K562 (cell line): ENCODE data around the gene ITGAL. TPM values are rescaled to one million over a fixed set of nuclear protein-coding genes. Genes with fewer than 3 reads are reported as not detected.

Experiments used
- CEBPB ChIP-seq: fragments of 450-650 bp; IDR thresholded peaks from 2 replicates; pipeline ENCODE4 v1.6.1; 2016; ENCODE audit warnings: missing genetic modification characterization, missing compliant biosample characterization
- CHD2 ChIP-seq: IDR thresholded peaks from 2 replicates; pipeline ENCODE4 v1.6.1; 2011; ENCODE audit warnings: low read depth, low read length
- HMGN3 ChIP-seq: IDR thresholded peaks from 2 replicates; pipeline ENCODE4 v1.6.1; 2011; ENCODE audit warnings: borderline replicate concordance, low read depth, mild to moderate bottlenecking, mixed read lengths, low read length; ENCODE audit not compliant: insufficient read length; ENCODE audit errors: extremely low read depth
- HNRNPK ChIP-seq: fragments of 200-400 bp; formaldehyde crosslinking; IDR thresholded peaks from one replicate; pipeline ENCODE4 v1.6.1; 2018; ENCODE audit warnings: mild to moderate bottlenecking, low read depth, low read length; ENCODE audit not compliant: poor library complexity, severe bottlenecking
- HOXB6 ChIP-seq: fragments of 250-450 bp; sonication (Bioruptor Pico); IDR thresholded peaks from 2 replicates; pipeline ENCODE4 v1.5.1; 2022; ENCODE audit warnings: mild to moderate bottlenecking, borderline replicate concordance
- MYBL2 ChIP-seq, 2 experiments: fragments of 450-650 bp in 1 of 2; sonication (generic) in 1 of 2; formaldehyde crosslinking in 1 of 2; IDR thresholded peaks; 2 replicates each; pipeline versions ENCODE4 v1.6.1 to v1.8.1; 2017 to 2022; ENCODE audit warnings: borderline replicate concordance in 1 of 2, inconsistent platforms in 1 of 2, low read depth in 1 of 2, mild to moderate bottlenecking in 1 of 2, missing genetic modification reagents in 1 of 2, moderate library complexity in 1 of 2
- NFIC ChIP-seq: fragments of 450-650 bp; IDR thresholded peaks from 2 replicates; pipeline ENCODE4 v1.6.1; 2017; ENCODE audit warnings: mild to moderate bottlenecking, inconsistent platforms
- PRPF4 ChIP-seq: fragments of 200-400 bp; formaldehyde crosslinking; IDR thresholded peaks from one replicate; pipeline ENCODE4 v1.6.1; 2017; ENCODE audit warnings: low read length, low read depth, mild to moderate bottlenecking; ENCODE audit not compliant: insufficient read depth, poor library complexity, severe bottlenecking
- PURB ChIP-seq: sonication (generic); formaldehyde crosslinking; IDR thresholded peaks from 2 replicates; pipeline ENCODE4 v1.9.0; 2021; ENCODE audit warnings: low read depth, mild to moderate bottlenecking, missing genetic modification reagents
- RBM17 ChIP-seq: fragments of 200-400 bp; formaldehyde crosslinking; IDR thresholded peaks from 2 replicates; pipeline ENCODE4 v1.6.1; 2017; ENCODE audit warnings: low read depth, mild to moderate bottlenecking, low read length, borderline replicate concordance
- RBM22 ChIP-seq: fragments of 200-400 bp; formaldehyde crosslinking; IDR thresholded peaks from 2 replicates; pipeline ENCODE4 v1.6.1; 2018; ENCODE audit warnings: low read length, low read depth; ENCODE audit not compliant: poor library complexity, severe bottlenecking
- SIX5 ChIP-seq, 2 experiments: IDR thresholded peaks; 2 replicates each; pipeline ENCODE4 v1.6.1; 2011; ENCODE audit warnings: low read length in 2 of 2, borderline replicate concordance in 1 of 2, low read depth in 1 of 2, mild to moderate bottlenecking in 1 of 2, moderate library complexity in 1 of 2; ENCODE audit not compliant: insufficient read depth in 1 of 2
- SRSF9 ChIP-seq: fragments of 200-400 bp; formaldehyde crosslinking; IDR thresholded peaks from 2 replicates; pipeline ENCODE4 v1.6.1; 2017; ENCODE audit warnings: low read depth, low read length, borderline replicate concordance
- TCF15 ChIP-seq: fragments of 250-450 bp; sonication (Bioruptor Pico); IDR thresholded peaks from 2 replicates; pipeline ENCODE4 v1.8.0; 2022; ENCODE audit warnings: moderate library complexity, mild to moderate bottlenecking, inconsistent platforms
- XRCC5 ChIP-seq: fragments of 200-400 bp; formaldehyde crosslinking; IDR thresholded peaks from 2 replicates; pipeline ENCODE4 v1.6.1; 2017; ENCODE audit warnings: low read depth, mild to moderate bottlenecking, low read length
- YBX1 ChIP-seq: fragments of 450-650 bp; IDR thresholded peaks from 2 replicates; pipeline ENCODE4 v1.7.1; 2016; ENCODE audit warnings: mild to moderate bottlenecking
- ZKSCAN8 ChIP-seq: fragments of 200-800 bp; sonication (Bioruptor generic); IDR thresholded peaks from 2 replicates; pipeline ENCODE4 v1.6.1; 2016; ENCODE audit warnings: missing genetic modification characterization, missing compliant biosample characterization
- ZNF511 ChIP-seq: sonication (generic); formaldehyde crosslinking; IDR thresholded peaks from 2 replicates; pipeline ENCODE4 v1.8.0; 2022; ENCODE audit warnings: mild to moderate bottlenecking, missing genetic modification reagents
- ZNF668 ChIP-seq: fragments of 250-450 bp; sonication (Bioruptor Pico); IDR thresholded peaks from 2 replicates; pipeline ENCODE4 v1.8.0; 2022; ENCODE audit warnings: mild to moderate bottlenecking, inconsistent platforms
- ZNF76 ChIP-seq: fragments of 250-450 bp; sonication (Bioruptor Pico); IDR thresholded peaks from 2 replicates; pipeline ENCODE4 v1.4.0; 2020; ENCODE audit warnings: mild to moderate bottlenecking, moderate library complexity, borderline replicate concordance
- ZNF764 ChIP-seq: fragments of 250-450 bp; sonication (Bioruptor Pico); IDR thresholded peaks from 2 replicates; pipeline ENCODE4 v1.4.0; 2020; ENCODE audit warnings: low read depth, mild to moderate bottlenecking, moderate library complexity
- ZNF766 ChIP-seq: fragments of 200-800 bp; sonication (Bioruptor generic); conservative IDR thresholded peaks from 2 replicates; pipeline ENCODE4 v1.6.1; 2016; ENCODE audit warnings: missing genetic modification characterization, missing compliant biosample characterization
- polyA plus RNA-seq, 8 experiments: library from polyadenylated mRNA; depleted of rRNA in 4 of 8; stranded (reverse) in 5 of 8; unstranded in 3 of 8; fragments of >200 nt; fragmentation: Nextera tagmentation in 2 of 8; fragmentation: Illumina TruSeq in 1 of 8; extraction: Ambion mirVana in 2 of 8; extraction: Trizol in 1 of 8; gene quantifications; 2 replicates each; pipeline versions ENCODE4 v1.2.1 to v1.2.3, GENCODE V29; 2011 to 2014; ENCODE audit warnings: inconsistent platforms in 1 of 8, missing spikeins in 1 of 8
- total RNA-seq, 7 experiments: library from RNA; depleted of rRNA in 6 of 7; stranded (reverse); fragments of >200 nt in 6 of 7; fragmentation: Illumina TruSeq in 2 of 7; extraction: Trizol in 2 of 7; gene quantifications; 2 replicates each; pipeline versions ENCODE4 v1.2.1 to v1.2.3, GENCODE V29; 2011 to 2021; ENCODE audit warnings: low replicate concordance in 1 of 7
- TF ChIP-seq, protein P1 (sequence below): sonication (generic); formaldehyde crosslinking; IDR thresholded peaks from 2 replicates; pipeline ENCODE4 v1.8.0; 2022; ENCODE audit warnings: mild to moderate bottlenecking, low read depth, missing genetic modification reagents

Gene ITGAL
- total and polyA plus RNA-seq, 9 of the 15 experiments (the other 6 are each of a cell fraction or from before 2014, with no cell fraction given) = 0.01 to 0.53 TPM; not detected in 7

GRCh38 chr16:30557957-30558788, 85.6 kb downstream of the ITGAL start, which contains the start of gene ZNF764 (continued):
- TF ChIP-seq, protein P1, sequence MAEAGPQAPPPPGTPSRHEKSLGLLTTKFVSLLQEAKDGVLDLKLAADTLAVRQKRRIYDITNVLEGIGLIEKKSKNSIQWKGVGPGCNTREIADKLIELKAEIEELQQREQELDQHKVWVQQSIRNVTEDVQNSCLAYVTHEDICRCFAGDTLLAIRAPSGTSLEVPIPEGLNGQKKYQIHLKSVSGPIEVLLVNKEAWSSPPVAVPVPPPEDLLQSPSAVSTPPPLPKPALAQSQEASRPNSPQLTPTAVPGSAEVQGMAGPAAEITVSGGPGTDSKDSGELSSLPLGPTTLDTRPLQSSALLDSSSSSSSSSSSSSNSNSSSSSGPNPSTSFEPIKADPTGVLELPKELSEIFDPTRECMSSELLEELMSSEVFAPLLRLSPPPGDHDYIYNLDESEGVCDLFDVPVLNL (CRISPR knock-in tag) = 0 out of 2 replicates have a peak, but pooled peaks have one; percentile 26
- TF ChIP-seq XRCC5 (no peak), ZNF511 (CRISPR knock-in tag) (no peak), TCF15 (no peak), NFIC (peak; percentile 50; the same call in 1 of the 2 replicates), PRPF4 (no peak), RBM22 (peak; percentile 40), SRSF9 (no peak), ZKSCAN8 (CRISPR knock-in tag) (no peak), CEBPB (no peak), CHD2 (peak; percentile 91), ZNF764 (CRISPR knock-in tag) (no peak), PURB (CRISPR knock-in tag) (no peak), YBX1 (no peak), RBM17 (no peak), MYBL2 (IDR thresholded peaks at IDR 0.05; ENCODE audit: low read depth) (no peak), MYBL2 (CRISPR knock-in tag; IDR thresholded peaks at IDR 0.05; ENCODE audit: borderline replicate concordance) (no peak), HNRNPK (no peak), ZNF766 (CRISPR knock-in tag) (peak; percentile 88), HMGN3 (peak; percentile 80), HOXB6 (CRISPR knock-in tag) (no peak), ZNF76 (no peak), SIX5 (IDR thresholded peaks at IDR 0.05; ENCODE audit: borderline replicate concordance in 1 of 2, insufficient read depth in 1 of 2, low read depth in 1 of 2, low read length in 2 of 2) (peak; percentile 30 to 61; a peak in 2 of 4 replicates), ZNF668 (CRISPR knock-in tag) (no peak)
